Stimulated activated CD4-positive, alpha-beta T cell treated with anti-CD3 and anti-CD28 coated beads, Interleukin-4, amount 100 ng/mL, for 48 hours (primary cell): Measurements from ENCODE around the gene FAM180B.
"Not testable (repeated sequence)": the region's sequence is repeated elsewhere in the genome, so short reads cannot be mapped to it uniquely, and the experiment has no call there.

Experiments
- DNase-seq, 2 donors: peaks; one replicate each; pipeline ENCODE4 v3.0.0-alpha.2; 2020; ENCODE audit warnings: low read depth in 2 of 2

FAM180B gene

DNA sequence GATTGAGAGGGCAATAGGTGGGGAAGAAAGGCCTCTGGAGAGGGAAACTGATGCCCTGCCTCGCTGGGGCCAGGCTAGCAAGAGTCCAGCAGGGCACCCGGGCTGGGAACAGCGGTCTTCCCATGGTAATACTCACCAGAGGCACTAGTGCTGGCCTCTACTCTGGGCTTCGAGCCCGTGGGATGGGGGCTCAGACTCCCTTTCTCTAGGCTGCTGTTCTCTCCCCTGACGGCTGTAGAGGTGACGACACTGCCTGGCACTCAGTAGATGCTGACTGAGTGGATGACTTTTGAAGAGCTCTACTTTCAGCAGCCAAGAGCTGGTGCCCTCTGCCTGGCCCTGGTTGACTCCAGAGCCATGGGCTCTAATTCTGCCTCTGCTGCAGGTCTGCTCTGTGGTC is 8.6 kb downstream of the FAM180B start:
- DNase-seq: no peak

DNA sequence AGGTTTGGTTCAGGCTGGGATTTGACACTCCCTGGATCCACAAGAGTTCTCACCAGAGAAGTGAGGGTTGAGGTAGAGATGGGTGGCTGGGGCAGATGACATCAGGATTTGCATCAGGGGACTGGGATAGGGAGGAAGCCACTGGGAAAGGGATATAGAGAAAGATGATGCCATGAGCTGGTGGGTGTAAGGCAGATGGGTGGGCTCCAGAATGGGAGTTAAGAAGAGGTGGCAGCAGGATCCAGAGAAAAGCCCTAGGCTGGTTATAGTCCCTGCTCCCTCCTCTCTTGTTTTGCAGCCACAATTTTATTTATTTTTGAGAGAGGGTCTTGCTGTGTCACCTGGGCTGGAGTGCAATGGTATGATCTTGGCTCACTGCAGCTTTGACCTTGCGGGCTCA is 9.5 kb downstream of the FAM180B start:
- DNase-seq: no peak

- no peak for DNase-seq
Observed at GRCh38 chr11:47599902-47600301, 13.4 kb downstream of the FAM180B start.

DNA sequence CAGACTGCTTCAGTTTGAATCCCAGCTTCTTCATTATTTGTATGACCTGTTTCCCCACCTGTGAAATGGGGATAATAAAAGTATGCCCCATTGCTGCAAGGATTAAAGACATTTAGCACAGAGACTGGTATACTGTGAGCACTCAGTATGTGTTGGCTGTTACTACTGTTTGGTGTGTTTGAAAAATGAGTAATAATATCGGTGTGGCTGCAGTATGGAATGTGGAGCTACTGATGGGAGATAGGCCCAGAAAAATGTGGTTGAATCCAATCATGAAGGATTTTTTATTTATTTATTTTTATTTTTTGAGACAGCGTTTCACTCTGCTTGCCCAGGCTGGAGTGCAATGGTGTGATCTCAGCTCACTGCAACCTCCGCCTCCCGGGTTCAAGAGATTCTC is 16.8 kb downstream of the FAM180B start:
- DNase-seq: no peak

- no peak for DNase-seq
Observed at GRCh38 chr11:47605921-47606320, 19.4 kb downstream of the FAM180B start.

DNA sequence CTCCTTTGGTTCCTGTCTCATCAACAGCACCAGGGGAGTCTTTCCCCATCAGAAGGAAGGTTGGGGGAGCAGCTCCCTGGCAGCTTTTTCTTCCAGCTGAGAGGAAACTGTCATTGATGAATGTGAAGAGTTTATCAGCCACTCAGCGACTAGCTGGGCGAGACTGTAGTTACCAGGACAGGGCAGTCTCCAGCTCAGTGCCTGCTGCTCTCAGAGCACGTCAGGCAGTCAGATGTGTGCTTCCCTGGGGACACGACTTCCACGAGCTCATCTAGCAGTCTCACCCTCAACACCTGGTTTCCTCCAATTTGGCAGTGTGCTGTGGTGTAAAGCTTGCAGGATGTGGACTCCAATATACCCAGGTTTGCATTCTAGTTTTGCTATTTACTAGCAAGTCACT is 20.3 kb downstream of the FAM180B start:
- DNase-seq: no peak

GRCh38 chr11:47607380-47607779 is 20.9 kb downstream of the FAM180B start:
- DNase-seq: no peak

DNA sequence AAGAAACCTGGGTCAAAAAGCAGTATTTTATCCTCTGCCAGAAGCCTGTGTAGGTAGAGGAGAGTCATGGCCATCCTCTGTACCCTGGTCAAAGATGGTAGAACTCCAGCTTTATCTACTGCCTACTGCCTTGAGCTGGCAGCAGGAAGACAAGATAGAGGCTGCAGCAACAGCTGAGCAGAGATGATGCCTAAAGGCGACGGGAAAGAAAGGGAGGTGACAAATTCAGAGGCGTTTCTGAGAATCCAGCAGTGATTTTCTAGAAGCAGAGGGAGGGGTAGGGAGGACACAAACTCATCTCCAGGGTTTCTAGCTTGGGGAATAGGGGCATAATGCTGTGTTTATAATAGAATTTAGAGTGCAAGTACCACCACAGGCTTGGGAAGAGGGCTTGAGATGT is 23.2 kb downstream of the FAM180B start:
- no peak for DNase-seq

- DNase-seq: no peak
Observed at GRCh38 chr11:47611348-47611794, 24.9 kb downstream of the FAM180B start.

- no peak for DNase-seq
Observed at GRCh38 chr11:47615249-47615648, 28.8 kb downstream of the FAM180B start.

DNA sequence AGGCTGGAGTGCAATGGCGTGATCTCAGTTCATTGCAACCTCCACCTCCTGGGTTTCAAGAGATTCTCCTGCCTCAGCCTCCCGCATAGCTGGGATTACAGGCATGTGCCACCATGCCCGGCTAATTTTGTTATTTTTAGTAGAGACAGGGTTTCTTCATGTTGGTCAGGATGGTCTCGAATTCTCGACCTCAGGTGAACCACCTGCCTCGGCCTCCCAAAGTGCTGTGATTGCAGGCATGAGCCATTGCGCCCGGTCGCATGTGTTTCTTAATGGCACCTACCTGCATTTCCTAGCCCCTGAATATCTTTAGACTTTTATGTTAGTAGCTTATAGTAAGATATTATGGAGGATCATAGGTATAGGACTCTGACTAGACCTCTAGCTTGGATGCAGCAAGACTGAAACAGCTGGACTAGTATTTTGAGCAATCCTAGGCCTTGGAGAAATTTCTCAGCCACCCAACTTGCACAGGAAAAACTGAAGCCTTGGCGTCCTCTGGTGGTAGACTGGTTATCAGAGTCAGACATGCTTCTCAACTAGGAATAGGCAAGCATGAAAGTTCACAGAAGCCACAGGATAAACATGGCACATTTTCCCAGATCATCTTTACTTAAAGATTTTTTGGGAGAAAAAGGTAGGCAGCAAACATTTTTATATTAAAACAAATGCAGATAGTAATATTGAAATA is 30.4 kb downstream of the FAM180B start:
- DNase-seq: no peak

GRCh38 chr11:47617417-47617809 is 30.9 kb downstream of the FAM180B start:
- no peak for DNase-seq

DNA sequence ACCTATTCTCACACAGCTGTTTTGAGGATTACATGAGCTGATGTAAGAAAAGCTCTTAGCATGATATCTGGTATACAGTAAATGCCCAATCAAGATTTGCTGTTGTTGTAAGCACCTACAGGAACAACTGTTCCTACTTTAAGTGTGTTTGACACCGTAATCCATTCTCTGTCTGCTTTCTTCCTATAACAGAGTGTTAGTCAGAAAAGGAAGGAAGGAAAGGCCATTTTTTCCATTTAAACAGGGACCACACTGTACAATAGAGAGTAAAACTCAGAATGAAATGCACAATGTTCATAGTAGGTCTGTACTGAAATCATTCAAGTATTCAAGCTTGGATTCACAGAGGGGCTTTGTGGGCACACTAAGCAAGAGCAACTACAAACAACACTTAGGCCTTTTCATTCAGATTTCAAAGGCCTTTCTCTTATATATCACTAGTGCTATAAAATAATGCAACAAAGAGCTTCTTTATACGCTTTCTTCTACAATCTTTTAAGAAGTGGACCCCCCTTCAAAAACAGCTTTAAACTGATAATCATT is 34.4 kb downstream of the FAM180B start:
- no peak for DNase-seq

DNA sequence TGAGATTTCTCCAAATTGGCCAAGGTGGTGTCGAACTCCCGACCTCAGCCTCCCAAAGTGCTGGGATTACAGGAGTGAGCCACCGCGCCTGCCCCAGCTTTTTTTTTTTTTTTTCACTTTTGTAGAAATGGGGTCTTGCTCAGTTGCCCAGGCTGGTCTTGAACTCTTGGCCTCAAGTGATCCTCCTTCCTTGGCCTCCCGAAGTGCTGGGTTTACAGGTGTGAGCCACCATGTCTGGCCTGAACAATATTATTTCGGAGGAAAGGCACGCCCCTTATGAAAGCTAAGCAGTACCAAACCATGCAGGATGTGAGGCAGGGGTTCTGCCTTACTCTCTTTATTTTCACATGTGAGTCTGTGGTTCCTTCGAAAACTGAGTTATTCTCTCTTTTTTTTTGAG is 39.8 kb downstream of the FAM180B start:
- DNase-seq: no peak

- DNase-seq: no peak
Observed at GRCh38 chr11:47628026-47628425, 41.5 kb downstream of the FAM180B start.

GRCh38 chr11:47631473-47631872 is 45.0 kb downstream of the FAM180B start:
- no peak for DNase-seq

GRCh38 chr11:47636331-47636730 is 49.9 kb downstream of the FAM180B start:
- DNase-seq: not testable (repeated sequence)
